Vagina (tissue), 2 donors: ENCODE data around the gene PAX7.

Experiments used
- POLR2AphosphoS5 ChIP-seq, 2 donors: sonication (generic); formaldehyde crosslinking; IDR thresholded peaks; one replicate each; pipeline ENCODE4 v1.9.0; 2017; ENCODE audit warnings: antibody characterized with exemption in 2 of 2, mild to moderate bottlenecking in 2 of 2, low read depth in 1 of 2; ENCODE audit not compliant: insufficient read depth in 1 of 2
- TF ChIP-seq, protein P1 (sequence below), 3 experiments: fragments of 450-650 bp in 2 of 3; fragments of 200-600 bp in 1 of 3; sonication (generic) in 1 of 3; IDR thresholded peaks; one replicate each; pipeline ENCODE4 v1.5.1; 2017 to 2019; ENCODE audit warnings: antibody characterized with exemption in 3 of 3, mild to moderate bottlenecking in 2 of 3, moderate library complexity in 2 of 3

GRCh38 chr1:18673976-18674375, 43.3 kb downstream of the PAX7 start:
- TF ChIP-seq, protein P1, sequence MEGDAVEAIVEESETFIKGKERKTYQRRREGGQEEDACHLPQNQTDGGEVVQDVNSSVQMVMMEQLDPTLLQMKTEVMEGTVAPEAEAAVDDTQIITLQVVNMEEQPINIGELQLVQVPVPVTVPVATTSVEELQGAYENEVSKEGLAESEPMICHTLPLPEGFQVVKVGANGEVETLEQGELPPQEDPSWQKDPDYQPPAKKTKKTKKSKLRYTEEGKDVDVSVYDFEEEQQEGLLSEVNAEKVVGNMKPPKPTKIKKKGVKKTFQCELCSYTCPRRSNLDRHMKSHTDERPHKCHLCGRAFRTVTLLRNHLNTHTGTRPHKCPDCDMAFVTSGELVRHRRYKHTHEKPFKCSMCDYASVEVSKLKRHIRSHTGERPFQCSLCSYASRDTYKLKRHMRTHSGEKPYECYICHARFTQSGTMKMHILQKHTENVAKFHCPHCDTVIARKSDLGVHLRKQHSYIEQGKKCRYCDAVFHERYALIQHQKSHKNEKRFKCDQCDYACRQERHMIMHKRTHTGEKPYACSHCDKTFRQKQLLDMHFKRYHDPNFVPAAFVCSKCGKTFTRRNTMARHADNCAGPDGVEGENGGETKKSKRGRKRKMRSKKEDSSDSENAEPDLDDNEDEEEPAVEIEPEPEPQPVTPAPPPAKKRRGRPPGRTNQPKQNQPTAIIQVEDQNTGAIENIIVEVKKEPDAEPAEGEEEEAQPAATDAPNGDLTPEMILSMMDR (IDR thresholded peaks at IDR 0.05) = no peak
- TF ChIP-seq POLR2AphosphoS5 (IDR thresholded peaks at IDR 0.05; ENCODE audit: insufficient read depth in 1 of 2, low read depth in 1 of 2) = no peak
